K562 (cell line): ENCODE measurements around the gene ZNF213. TPM values are rescaled to one million over a fixed set of nuclear protein-coding genes. Genes with fewer than 3 reads are reported as not detected.
A peak's percentile ranks its signal among the peaks of the same experiment; 100 is the strongest.

ENCODE experiments used
- BCOR ChIP-seq: fragments of 450-650 bp; IDR thresholded peaks from 2 replicates; pipeline ENCODE4 v1.6.1; 2016
- CBX1 ChIP-seq: sonication (generic); IDR thresholded peaks from 2 replicates; pipeline ENCODE4 v1.6.1; 2016; ENCODE audit warnings: antibody characterized with exemption, low read depth, mild to moderate bottlenecking
- FIP1L1 ChIP-seq: fragments of 200-400 bp; formaldehyde crosslinking; IDR thresholded peaks from 2 replicates; pipeline ENCODE4 v1.6.1; 2018; ENCODE audit warnings: mild to moderate bottlenecking, low read depth, low read length; ENCODE audit not compliant: poor library complexity, severe bottlenecking
- HDAC2 ChIP-seq: fragments of 450-650 bp; IDR thresholded peaks from 2 replicates; pipeline ENCODE4 v1.6.1; 2016; ENCODE audit warnings: mild to moderate bottlenecking
- HEY1 ChIP-seq: fragments of 250-450 bp; sonication (Bioruptor Pico); IDR thresholded peaks from 2 replicates; pipeline ENCODE4 v1.5.0; 2020; ENCODE audit warnings: mild to moderate bottlenecking, moderate library complexity, borderline replicate concordance
- HSF4 ChIP-seq: fragments of 250-450 bp; sonication (Bioruptor Pico); IDR thresholded peaks from 2 replicates; pipeline ENCODE4 v2.1.2; 2022; ENCODE audit warnings: mild to moderate bottlenecking, moderate library complexity, borderline replicate concordance
- KDM5B ChIP-seq: fragments of 200-600 bp; sonication (generic); IDR thresholded peaks from 2 replicates; pipeline ENCODE4 v1.6.1; 2012; ENCODE audit warnings: low read depth, mild to moderate bottlenecking, moderate library complexity, low read length, control low read depth, inconsistent platforms; ENCODE audit not compliant: insufficient replicate concordance
- MBD2 ChIP-seq: sonication (generic); IDR thresholded peaks from 2 replicates; pipeline ENCODE4 v1.6.1; 2016; ENCODE audit warnings: low read depth, borderline replicate concordance
- RB1 ChIP-seq: fragments of 450-650 bp; IDR thresholded peaks from 2 replicates; pipeline ENCODE4 v1.6.1; 2017; ENCODE audit warnings: low read depth, mild to moderate bottlenecking
- SPI1 ChIP-seq: IDR thresholded peaks from 2 replicates; pipeline ENCODE4 v1.6.1; 2011; ENCODE audit warnings: low read depth, low read length, control low read depth, borderline replicate concordance
- TBL1XR1 ChIP-seq, 2 experiments: IDR thresholded peaks; 2 replicates each; pipeline ENCODE4 v1.6.1; 2012; ENCODE audit warnings: improper control_type of control experiment in 2 of 2, low read length in 2 of 2, mild to moderate bottlenecking in 1 of 2
- TEAD4 ChIP-seq, 2 experiments: sonication (generic) in 1 of 2; formaldehyde crosslinking in 1 of 2; IDR thresholded peaks; 2 replicates each; pipeline versions ENCODE4 v1.6.1 to v1.8.0; 2012 to 2022; ENCODE audit warnings: borderline replicate concordance in 1 of 2, inconsistent platforms in 1 of 2, low read length in 1 of 2, mild to moderate bottlenecking in 1 of 2, missing genetic modification reagents in 1 of 2
- ZFP1 ChIP-seq: fragments of 450-650 bp; formaldehyde crosslinking; IDR thresholded peaks from 2 replicates; pipeline ENCODE4 v1.4.0; 2020; ENCODE audit warnings: mild to moderate bottlenecking, mixed read lengths
- ZNF140 ChIP-seq: fragments of 250-450 bp; sonication (Bioruptor Pico); IDR thresholded peaks from 2 replicates; pipeline ENCODE4 v1.8.0; 2021; ENCODE audit warnings: moderate library complexity, mild to moderate bottlenecking, inconsistent platforms
- ZNF644 ChIP-seq: fragments of 200-800 bp; sonication (Bioruptor generic); IDR thresholded peaks from 2 replicates; pipeline ENCODE4 v1.6.1; 2016; ENCODE audit warnings: low read depth, missing genetic modification characterization, missing compliant biosample characterization
- polyA plus RNA-seq, 8 experiments: library from polyadenylated mRNA; depleted of rRNA in 4 of 8; stranded (reverse) in 5 of 8; unstranded in 3 of 8; fragments of >200 nt; fragmentation: Nextera tagmentation in 2 of 8; fragmentation: Illumina TruSeq in 1 of 8; extraction: Ambion mirVana in 2 of 8; extraction: Trizol in 1 of 8; gene quantifications; 2 replicates each; pipeline versions ENCODE4 v1.2.1 to v1.2.3, GENCODE V29; 2011 to 2014; ENCODE audit warnings: inconsistent platforms in 1 of 8, missing spikeins in 1 of 8
- total RNA-seq, 7 experiments: library from RNA; depleted of rRNA in 6 of 7; stranded (reverse); fragments of >200 nt in 6 of 7; fragmentation: Illumina TruSeq in 2 of 7; extraction: Trizol in 2 of 7; gene quantifications; 2 replicates each; pipeline versions ENCODE4 v1.2.1 to v1.2.3, GENCODE V29; 2011 to 2021; ENCODE audit warnings: low replicate concordance in 1 of 7
- TF ChIP-seq, protein P1 (sequence below): sonication (generic); formaldehyde crosslinking; IDR thresholded peaks from 2 replicates; pipeline ENCODE4 v1.8.0; 2022; ENCODE audit warnings: mild to moderate bottlenecking, missing genetic modification reagents, borderline replicate concordance
- TF ChIP-seq, protein P2 (sequence below): conservative IDR thresholded peaks from 2 replicates; pipeline ENCODE4 v1.6.1; 2011; ENCODE audit warnings: low read depth, mild to moderate bottlenecking, low read length; ENCODE audit not compliant: control insufficient read depth
- TF ChIP-seq, protein P3 (sequence below): sonication (generic); formaldehyde crosslinking; IDR thresholded peaks from 2 replicates; pipeline ENCODE4 v1.8.0; 2023; ENCODE audit warnings: mild to moderate bottlenecking, missing genetic modification reagents
- TF ChIP-seq, protein P4 (sequence below): fragments of 250-450 bp; sonication (Bioruptor Pico); IDR thresholded peaks from 2 replicates; pipeline ENCODE4 v1.9.0; 2021; ENCODE audit warnings: mild to moderate bottlenecking, inconsistent platforms

Gene ZNF213
- total and polyA plus RNA-seq, 9 of the 15 experiments (the other 6 are each of a cell fraction or from before 2014, with no cell fraction given): 0.49 to 10.0 (median 1.8) TPM

DNA sequence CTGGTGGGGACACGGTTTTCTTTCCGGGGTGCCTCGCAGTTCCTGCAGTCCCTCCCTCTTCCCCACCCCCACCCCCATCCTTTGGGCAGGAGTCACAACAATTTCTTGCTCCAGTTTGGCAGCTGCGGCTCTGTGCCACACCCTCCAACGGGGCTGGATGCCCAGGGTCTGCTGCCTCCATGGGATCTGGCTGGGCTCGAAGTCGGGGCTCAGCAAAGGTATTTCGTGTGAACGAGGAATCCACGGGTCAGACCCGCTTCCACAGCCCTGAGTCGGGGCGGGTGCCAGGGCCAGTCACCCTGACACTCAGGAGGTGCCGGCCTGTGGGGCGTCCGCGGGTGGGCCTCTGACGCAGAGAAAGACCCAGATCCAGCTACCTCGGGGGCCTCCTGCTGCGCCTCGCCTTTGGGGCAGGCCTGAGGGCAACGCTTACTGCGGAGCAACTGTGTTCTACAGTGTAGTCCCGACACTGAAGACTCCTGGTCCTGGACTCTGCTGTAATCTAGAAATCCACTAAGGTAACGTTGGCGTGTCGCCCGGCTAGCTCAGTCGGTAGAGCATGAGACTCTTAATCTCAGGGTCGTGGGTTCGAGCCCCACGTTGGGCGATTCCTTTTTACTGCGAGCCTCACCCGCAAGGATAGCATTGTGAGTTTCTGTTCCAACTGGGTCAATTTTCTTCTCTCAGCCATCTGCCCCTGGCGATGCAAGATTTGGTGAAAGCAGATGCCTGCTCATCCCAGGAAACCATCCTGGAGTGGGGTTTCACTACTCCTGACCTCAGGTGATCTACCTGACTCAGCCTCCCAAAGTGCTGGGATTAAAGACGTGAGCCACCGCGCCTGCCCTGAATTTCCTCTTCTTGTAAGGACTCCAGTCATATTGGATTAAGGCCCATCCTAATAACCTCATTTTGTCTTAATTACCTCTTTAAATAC, 40.6 kb downstream of the ZNF213 start (continued):
- TF ChIP-seq, protein P1, sequence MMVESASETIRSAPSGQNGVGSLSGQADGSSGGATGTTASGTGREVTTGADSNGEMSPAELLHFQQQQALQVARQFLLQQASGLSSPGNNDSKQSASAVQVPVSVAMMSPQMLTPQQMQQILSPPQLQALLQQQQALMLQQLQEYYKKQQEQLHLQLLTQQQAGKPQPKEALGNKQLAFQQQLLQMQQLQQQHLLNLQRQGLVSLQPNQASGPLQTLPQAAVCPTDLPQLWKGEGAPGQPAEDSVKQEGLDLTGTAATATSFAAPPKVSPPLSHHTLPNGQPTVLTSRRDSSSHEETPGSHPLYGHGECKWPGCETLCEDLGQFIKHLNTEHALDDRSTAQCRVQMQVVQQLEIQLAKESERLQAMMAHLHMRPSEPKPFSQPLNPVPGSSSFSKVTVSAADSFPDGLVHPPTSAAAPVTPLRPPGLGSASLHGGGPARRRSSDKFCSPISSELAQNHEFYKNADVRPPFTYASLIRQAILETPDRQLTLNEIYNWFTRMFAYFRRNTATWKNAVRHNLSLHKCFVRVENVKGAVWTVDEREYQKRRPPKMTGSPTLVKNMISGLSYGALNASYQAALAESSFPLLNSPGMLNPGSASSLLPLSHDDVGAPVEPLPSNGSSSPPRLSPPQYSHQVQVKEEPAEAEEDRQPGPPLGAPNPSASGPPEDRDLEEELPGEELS (CRISPR knock-in tag): 0 out of 2 replicates have a peak, but pooled peaks have one; percentile 35
- TF ChIP-seq TEAD4 (IDR thresholded peaks at IDR 0.05; ENCODE audit: low read length) (peak; percentile 75), TEAD4 (CRISPR knock-in tag; IDR thresholded peaks at IDR 0.05; ENCODE audit: borderline replicate concordance) (no peak), TBL1XR1 (IDR thresholded peaks at IDR 0.05; ENCODE audit: low read length in 2 of 2) (peak; percentile 31 to 97; a peak in 2 of 4 replicates), HSF4 (CRISPR knock-in tag) (no peak), MBD2 (no peak), CBX1 (no peak), ZFP1 (no peak), RB1 (peak; percentile 56; the same call in 1 of the 2 replicates), BCOR (peak; percentile 78), ZNF644 (tag) (no peak), KDM5B (peak; percentile 45), FIP1L1 (peak; percentile 0), HDAC2 (peak; percentile 55; the same call in 1 of the 2 replicates), HEY1 (CRISPR knock-in tag) (no peak), SPI1 (no peak), ZNF140 (CRISPR knock-in tag) (no peak)
- TF ChIP-seq, protein P2, sequence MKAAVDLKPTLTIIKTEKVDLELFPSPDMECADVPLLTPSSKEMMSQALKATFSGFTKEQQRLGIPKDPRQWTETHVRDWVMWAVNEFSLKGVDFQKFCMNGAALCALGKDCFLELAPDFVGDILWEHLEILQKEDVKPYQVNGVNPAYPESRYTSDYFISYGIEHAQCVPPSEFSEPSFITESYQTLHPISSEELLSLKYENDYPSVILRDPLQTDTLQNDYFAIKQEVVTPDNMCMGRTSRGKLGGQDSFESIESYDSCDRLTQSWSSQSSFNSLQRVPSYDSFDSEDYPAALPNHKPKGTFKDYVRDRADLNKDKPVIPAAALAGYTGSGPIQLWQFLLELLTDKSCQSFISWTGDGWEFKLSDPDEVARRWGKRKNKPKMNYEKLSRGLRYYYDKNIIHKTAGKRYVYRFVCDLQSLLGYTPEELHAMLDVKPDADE: peak; percentile 79; the same call in 1 of the 2 replicates
- TF ChIP-seq, protein P3, sequence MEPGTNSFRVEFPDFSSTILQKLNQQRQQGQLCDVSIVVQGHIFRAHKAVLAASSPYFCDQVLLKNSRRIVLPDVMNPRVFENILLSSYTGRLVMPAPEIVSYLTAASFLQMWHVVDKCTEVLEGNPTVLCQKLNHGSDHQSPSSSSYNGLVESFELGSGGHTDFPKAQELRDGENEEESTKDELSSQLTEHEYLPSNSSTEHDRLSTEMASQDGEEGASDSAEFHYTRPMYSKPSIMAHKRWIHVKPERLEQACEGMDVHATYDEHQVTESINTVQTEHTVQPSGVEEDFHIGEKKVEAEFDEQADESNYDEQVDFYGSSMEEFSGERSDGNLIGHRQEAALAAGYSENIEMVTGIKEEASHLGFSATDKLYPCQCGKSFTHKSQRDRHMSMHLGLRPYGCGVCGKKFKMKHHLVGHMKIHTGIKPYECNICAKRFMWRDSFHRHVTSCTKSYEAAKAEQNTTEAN (CRISPR knock-in tag): 0 out of 2 replicates have a peak, but pooled peaks have one; percentile 63
- TF ChIP-seq, protein P4, sequence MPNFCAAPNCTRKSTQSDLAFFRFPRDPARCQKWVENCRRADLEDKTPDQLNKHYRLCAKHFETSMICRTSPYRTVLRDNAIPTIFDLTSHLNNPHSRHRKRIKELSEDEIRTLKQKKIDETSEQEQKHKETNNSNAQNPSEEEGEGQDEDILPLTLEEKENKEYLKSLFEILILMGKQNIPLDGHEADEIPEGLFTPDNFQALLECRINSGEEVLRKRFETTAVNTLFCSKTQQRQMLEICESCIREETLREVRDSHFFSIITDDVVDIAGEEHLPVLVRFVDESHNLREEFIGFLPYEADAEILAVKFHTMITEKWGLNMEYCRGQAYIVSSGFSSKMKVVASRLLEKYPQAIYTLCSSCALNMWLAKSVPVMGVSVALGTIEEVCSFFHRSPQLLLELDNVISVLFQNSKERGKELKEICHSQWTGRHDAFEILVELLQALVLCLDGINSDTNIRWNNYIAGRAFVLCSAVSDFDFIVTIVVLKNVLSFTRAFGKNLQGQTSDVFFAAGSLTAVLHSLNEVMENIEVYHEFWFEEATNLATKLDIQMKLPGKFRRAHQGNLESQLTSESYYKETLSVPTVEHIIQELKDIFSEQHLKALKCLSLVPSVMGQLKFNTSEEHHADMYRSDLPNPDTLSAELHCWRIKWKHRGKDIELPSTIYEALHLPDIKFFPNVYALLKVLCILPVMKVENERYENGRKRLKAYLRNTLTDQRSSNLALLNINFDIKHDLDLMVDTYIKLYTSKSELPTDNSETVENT (CRISPR knock-in tag): no peak
